ENCODE measurements around the gene CHTF18.
"Not testable (repeated sequence)": the region's sequence is repeated elsewhere in the genome, so short reads cannot be mapped to it uniquely, and the experiment has no call there.

CHTF18 gene

GRCh38 chr16:749010-749409 lies 39.4 kb upstream of the CHTF18 start:
- no peak overlapping the region for H2BK15ac ChIP-seq (replicated peaks; ENCODE audit: low read depth)
- no peak for DNase-seq
- H2BK5ac ChIP-seq (ENCODE audit: low read length) = no peak overlapping the region
- WGBS (ENCODE audit: extremely low coverage, insufficient coverage, low lambda C conversion rate) = no CpG with 5 or more reads among the region's 6 CpGs
- H3K23ac ChIP-seq (ENCODE audit: low read length) = no peak overlapping the region
- H3K79me1 ChIP-seq (ENCODE audit: low read length) = no peaks in the 10 kb centered on the region
- H4K8ac ChIP-seq (ENCODE audit: low read depth, low read length) = no peak overlapping the region
- no peak overlapping the region for H2BK120ac ChIP-seq (ENCODE audit: low read depth, low read length)
- H3K27me3 ChIP-seq (ENCODE audit: insufficient read depth, low read length, poor library complexity) = no peaks in the 10 kb centered on the region
- H3K56ac ChIP-seq (ENCODE audit: low read length) = no peak overlapping the region
- no peak overlapping the region for H3K18ac ChIP-seq (ENCODE audit: low read length)
- H3K9ac ChIP-seq (ENCODE audit: low read length) = no peak overlapping the region
- H3K4me1 ChIP-seq (ENCODE audit: control insufficient read depth, low read depth, low read length) = no peaks in the 10 kb centered on the region
- no peak overlapping the region for H4K5ac ChIP-seq (ENCODE audit: low read length)
- no peak overlapping the region for H3K4me3 ChIP-seq (ENCODE audit: low read length)
- H3K4ac ChIP-seq (ENCODE audit: low read depth, low read length) = no peak overlapping the region
- no peak overlapping the region for H2AK5ac ChIP-seq (ENCODE audit: low read length)
- no peaks in the 10 kb centered on the region for H3K79me2 ChIP-seq (ENCODE audit: control insufficient read depth, insufficient read depth, low read length)
- H3K4me2 ChIP-seq (ENCODE audit: low read length) = no peak overlapping the region
- no peaks in the 10 kb centered on the region for H3K36me3 ChIP-seq (ENCODE audit: control insufficient read depth, insufficient read depth, low read length)
- no peak overlapping the region for H3K27ac ChIP-seq (ENCODE audit: low read depth, low read length)

- Histone ChIP-seq H3K4me1 (ENCODE audit: control insufficient read depth, low read depth, low read length) (no peaks in the 10 kb centered on the region), H2AK5ac (ENCODE audit: low read length) (no peak overlapping the region), H3K56ac (ENCODE audit: low read length) (no peak overlapping the region), H3K18ac (ENCODE audit: low read length) (no peak overlapping the region), H3K23ac (ENCODE audit: low read length) (no peak overlapping the region), H3K9ac (ENCODE audit: low read length) (no peak overlapping the region), H4K8ac (ENCODE audit: low read depth, low read length) (no peak overlapping the region), H3K27ac (ENCODE audit: low read depth, low read length) (no peak overlapping the region), H3K4me3 (ENCODE audit: low read length) (no peak overlapping the region), H3K79me2 (ENCODE audit: control insufficient read depth, insufficient read depth, low read length) (no peaks in the 10 kb centered on the region), H3K4ac (ENCODE audit: low read depth, low read length) (no peak overlapping the region), H3K36me3 (ENCODE audit: control insufficient read depth, insufficient read depth, low read length) (no peaks in the 10 kb centered on the region), H3K27me3 (ENCODE audit: insufficient read depth, low read length, poor library complexity) (no peaks in the 10 kb centered on the region), H2BK5ac (ENCODE audit: low read length) (no peak overlapping the region), H3K4me2 (ENCODE audit: low read length) (no peak overlapping the region), H2BK120ac (ENCODE audit: low read depth, low read length) (no peak overlapping the region), H4K5ac (ENCODE audit: low read length) (no peak overlapping the region), H3K79me1 (ENCODE audit: low read length) (no peaks in the 10 kb centered on the region), H2BK15ac (replicated peaks; ENCODE audit: low read depth) (no peak overlapping the region)
- WGBS (ENCODE audit: extremely low coverage, insufficient coverage, low lambda C conversion rate) = no CpG with 5 or more reads among the region's 9 CpGs
- no peak for DNase-seq
These were observed 37.9 kb upstream of the CHTF18 start for GRCh38 chr16:750485-750884.

GRCh38 chr16:751152-752006 lies 37.0 kb upstream of the CHTF18 start:
- Histone ChIP-seq H3K4me1 (ENCODE audit: control insufficient read depth, low read depth, low read length) (no peaks in the 10 kb centered on the region), H3K79me2 (ENCODE audit: control insufficient read depth, insufficient read depth, low read length) (no peaks in the 10 kb centered on the region), H3K4me2 (ENCODE audit: low read length) (no peak overlapping the region), H3K27me3 (ENCODE audit: insufficient read depth, low read length, poor library complexity) (no peaks in the 10 kb centered on the region), H2BK120ac (ENCODE audit: low read depth, low read length) (no peak overlapping the region), H3K4ac (ENCODE audit: low read depth, low read length) (no peak overlapping the region), H3K79me1 (ENCODE audit: low read length) (no peaks in the 10 kb centered on the region), H3K36me3 (ENCODE audit: control insufficient read depth, insufficient read depth, low read length) (no peaks in the 10 kb centered on the region), H3K9ac (ENCODE audit: low read length) (no peak overlapping the region), H3K27ac (ENCODE audit: low read depth, low read length) (no peak overlapping the region), H2BK5ac (ENCODE audit: low read length) (no peak overlapping the region), H2BK15ac (replicated peaks; ENCODE audit: low read depth) (no peak overlapping the region), H3K23ac (ENCODE audit: low read length) (no peak overlapping the region), H4K5ac (ENCODE audit: low read length) (no peak overlapping the region), H3K18ac (ENCODE audit: low read length) (no peak overlapping the region), H2AK5ac (ENCODE audit: low read length) (no peak overlapping the region), H3K4me3 (ENCODE audit: low read length) (no peak overlapping the region), H3K56ac (ENCODE audit: low read length) (no peak overlapping the region), H4K8ac (ENCODE audit: low read depth, low read length) (no peak overlapping the region)
- no CpG with 5 or more reads among the region's 39 CpGs for WGBS (ENCODE audit: extremely low coverage, insufficient coverage, low lambda C conversion rate)
- DNase-seq = no peak

- Histone ChIP-seq H3K4ac (ENCODE audit: low read depth, low read length) (no peak overlapping the region), H3K79me1 (ENCODE audit: low read length) (no peaks in the 10 kb centered on the region), H4K8ac (ENCODE audit: low read depth, low read length) (no peak overlapping the region), H3K18ac (ENCODE audit: low read length) (no peak overlapping the region), H3K27ac (ENCODE audit: low read depth, low read length) (no peak overlapping the region), H3K56ac (ENCODE audit: low read length) (no peak overlapping the region), H3K23ac (ENCODE audit: low read length) (no peak overlapping the region), H4K5ac (ENCODE audit: low read length) (no peak overlapping the region), H2AK5ac (ENCODE audit: low read length) (no peak overlapping the region), H3K4me1 (ENCODE audit: control insufficient read depth, low read depth, low read length) (no peaks in the 10 kb centered on the region), H3K36me3 (ENCODE audit: control insufficient read depth, insufficient read depth, low read length) (no peaks in the 10 kb centered on the region), H3K4me3 (ENCODE audit: low read length) (no peak overlapping the region), H2BK5ac (ENCODE audit: low read length) (no peak overlapping the region), H3K9ac (ENCODE audit: low read length) (no peak overlapping the region), H3K27me3 (ENCODE audit: insufficient read depth, low read length, poor library complexity) (no peaks in the 10 kb centered on the region), H3K79me2 (ENCODE audit: control insufficient read depth, insufficient read depth, low read length) (no peaks in the 10 kb centered on the region), H2BK120ac (ENCODE audit: low read depth, low read length) (no peak overlapping the region), H3K4me2 (ENCODE audit: low read length) (no peak overlapping the region), H2BK15ac (replicated peaks; ENCODE audit: low read depth) (no peak overlapping the region)
- no peak for DNase-seq
- no CpG with 5 or more reads among the region's 10 CpGs for WGBS (ENCODE audit: extremely low coverage, insufficient coverage, low lambda C conversion rate)
These were observed 36.5 kb upstream of the CHTF18 start for GRCh38 chr16:752007-752312.

GRCh38 chr16:754121-754607 lies 34.3 kb upstream of the CHTF18 start:
- H3K4ac ChIP-seq (ENCODE audit: low read depth, low read length); H2BK120ac ChIP-seq (ENCODE audit: low read depth, low read length); H4K5ac ChIP-seq (ENCODE audit: low read length); H3K79me1 ChIP-seq (ENCODE audit: low read length); H3K27ac ChIP-seq (ENCODE audit: low read depth, low read length); DNase-seq; H3K18ac ChIP-seq (ENCODE audit: low read length); H3K4me2 ChIP-seq (ENCODE audit: low read length); H3K36me3 ChIP-seq (ENCODE audit: control insufficient read depth, insufficient read depth, low read length); H3K9ac ChIP-seq (ENCODE audit: low read length); H3K4me3 ChIP-seq (ENCODE audit: low read length); H3K27me3 ChIP-seq (ENCODE audit: insufficient read depth, low read length, poor library complexity); H2AK5ac ChIP-seq (ENCODE audit: low read length); H4K8ac ChIP-seq (ENCODE audit: low read depth, low read length); H2BK15ac ChIP-seq (replicated peaks; ENCODE audit: low read depth); H3K79me2 ChIP-seq (ENCODE audit: control insufficient read depth, insufficient read depth, low read length); H3K23ac ChIP-seq (ENCODE audit: low read length); H3K56ac ChIP-seq (ENCODE audit: low read length); H3K4me1 ChIP-seq (ENCODE audit: control insufficient read depth, low read depth, low read length); H2BK5ac ChIP-seq (ENCODE audit: low read length): not testable (repeated sequence)
- no CpG with 5 or more reads among the region's 11 CpGs for WGBS (ENCODE audit: extremely low coverage, insufficient coverage, low lambda C conversion rate)

GRCh38 chr16:754656-755055 lies 33.8 kb upstream of the CHTF18 start:
- Histone ChIP-seq H3K79me1 (ENCODE audit: low read length) (no peaks in the 10 kb centered on the region), H2BK15ac (replicated peaks; ENCODE audit: low read depth) (no peak overlapping the region), H3K36me3 (ENCODE audit: control insufficient read depth, insufficient read depth, low read length) (no peaks in the 10 kb centered on the region), H3K9ac (ENCODE audit: low read length) (no peak overlapping the region), H3K4me3 (ENCODE audit: low read length) (no peak overlapping the region), H3K79me2 (ENCODE audit: control insufficient read depth, insufficient read depth, low read length) (no peaks in the 10 kb centered on the region), H4K8ac (ENCODE audit: low read depth, low read length) (no peak overlapping the region), H2BK5ac (ENCODE audit: low read length) (no peak overlapping the region), H3K4me2 (ENCODE audit: low read length) (no peak overlapping the region), H3K27me3 (ENCODE audit: insufficient read depth, low read length, poor library complexity) (no peaks in the 10 kb centered on the region), H3K27ac (ENCODE audit: low read depth, low read length) (no peak overlapping the region), H4K5ac (ENCODE audit: low read length) (no peak overlapping the region), H3K18ac (ENCODE audit: low read length) (no peak overlapping the region), H3K4ac (ENCODE audit: low read depth, low read length) (no peak overlapping the region), H3K4me1 (ENCODE audit: control insufficient read depth, low read depth, low read length) (no peaks in the 10 kb centered on the region), H3K23ac (ENCODE audit: low read length) (no peak overlapping the region), H3K56ac (ENCODE audit: low read length) (no peak overlapping the region), H2BK120ac (ENCODE audit: low read depth, low read length) (no peak overlapping the region), H2AK5ac (ENCODE audit: low read length) (no peak overlapping the region)
- WGBS (ENCODE audit: extremely low coverage, insufficient coverage, low lambda C conversion rate) = no CpG with 5 or more reads among the region's 11 CpGs
- DNase-seq = no peak

All from mesendoderm (in vitro differentiated cells).